OCI-LY7 (cell line): ENCODE results near the gene BCAP29.

Experiments
- EZH2phosphoT487 ChIP-seq: fragments of 200-600 bp; sonication (generic); IDR thresholded peaks from 2 replicates; pipeline ENCODE4 v1.6.1; 2018; ENCODE audit warnings: low read depth, borderline replicate concordance, mild to moderate bottlenecking, mixed run types, antibody characterized with exemption, low read length, moderate library complexity, mixed read lengths
- TF ChIP-seq, protein P1 (sequence below): fragments of 200-600 bp; sonication (generic); conservative IDR thresholded peaks from 2 replicates; pipeline ENCODE4 v1.5.1; 2014; ENCODE audit warnings: mild to moderate bottlenecking, antibody characterized with exemption, low read length, moderate library complexity, mixed read lengths

DNA sequence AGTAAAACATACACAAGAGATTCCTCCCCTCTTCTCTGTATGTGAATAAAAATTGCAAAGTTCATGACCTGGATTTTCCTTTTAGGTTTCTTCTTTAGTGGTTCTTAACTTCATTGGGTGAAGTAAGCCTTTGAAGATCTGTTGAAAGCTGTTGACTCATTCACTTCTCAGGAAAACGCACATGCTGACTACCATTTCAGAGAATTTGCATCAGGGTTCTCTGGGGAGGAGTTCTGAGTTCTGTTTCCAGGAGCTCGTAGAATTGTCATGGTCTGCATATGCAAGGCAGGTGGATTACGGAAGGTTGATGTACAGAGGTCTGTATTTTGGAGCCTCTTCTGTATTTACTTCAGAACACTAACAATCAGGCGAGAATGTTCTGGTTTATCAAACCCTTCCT is 79.6 kb downstream of the BCAP29 start:
- TF ChIP-seq, protein P1, sequence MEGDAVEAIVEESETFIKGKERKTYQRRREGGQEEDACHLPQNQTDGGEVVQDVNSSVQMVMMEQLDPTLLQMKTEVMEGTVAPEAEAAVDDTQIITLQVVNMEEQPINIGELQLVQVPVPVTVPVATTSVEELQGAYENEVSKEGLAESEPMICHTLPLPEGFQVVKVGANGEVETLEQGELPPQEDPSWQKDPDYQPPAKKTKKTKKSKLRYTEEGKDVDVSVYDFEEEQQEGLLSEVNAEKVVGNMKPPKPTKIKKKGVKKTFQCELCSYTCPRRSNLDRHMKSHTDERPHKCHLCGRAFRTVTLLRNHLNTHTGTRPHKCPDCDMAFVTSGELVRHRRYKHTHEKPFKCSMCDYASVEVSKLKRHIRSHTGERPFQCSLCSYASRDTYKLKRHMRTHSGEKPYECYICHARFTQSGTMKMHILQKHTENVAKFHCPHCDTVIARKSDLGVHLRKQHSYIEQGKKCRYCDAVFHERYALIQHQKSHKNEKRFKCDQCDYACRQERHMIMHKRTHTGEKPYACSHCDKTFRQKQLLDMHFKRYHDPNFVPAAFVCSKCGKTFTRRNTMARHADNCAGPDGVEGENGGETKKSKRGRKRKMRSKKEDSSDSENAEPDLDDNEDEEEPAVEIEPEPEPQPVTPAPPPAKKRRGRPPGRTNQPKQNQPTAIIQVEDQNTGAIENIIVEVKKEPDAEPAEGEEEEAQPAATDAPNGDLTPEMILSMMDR: no peak
- TF ChIP-seq EZH2phosphoT487: no peak
